GM18508 (cell line): Measurements from ENCODE around the gene THADA.
"Not testable (repeated sequence)": the region's sequence is repeated elsewhere in the genome, so short reads cannot be mapped to it uniquely, and the experiment has no call there.

Source experiments
- ATAC-seq: cut with Tn5 transposase; IDR thresholded peaks from one replicate; pipeline ENCODE4 v1.9.1; 2021; ENCODE audit warnings: moderate number of reproducible peaks; ENCODE audit not compliant: insufficient read depth, unreplicated experiment

THADA gene, protein sequence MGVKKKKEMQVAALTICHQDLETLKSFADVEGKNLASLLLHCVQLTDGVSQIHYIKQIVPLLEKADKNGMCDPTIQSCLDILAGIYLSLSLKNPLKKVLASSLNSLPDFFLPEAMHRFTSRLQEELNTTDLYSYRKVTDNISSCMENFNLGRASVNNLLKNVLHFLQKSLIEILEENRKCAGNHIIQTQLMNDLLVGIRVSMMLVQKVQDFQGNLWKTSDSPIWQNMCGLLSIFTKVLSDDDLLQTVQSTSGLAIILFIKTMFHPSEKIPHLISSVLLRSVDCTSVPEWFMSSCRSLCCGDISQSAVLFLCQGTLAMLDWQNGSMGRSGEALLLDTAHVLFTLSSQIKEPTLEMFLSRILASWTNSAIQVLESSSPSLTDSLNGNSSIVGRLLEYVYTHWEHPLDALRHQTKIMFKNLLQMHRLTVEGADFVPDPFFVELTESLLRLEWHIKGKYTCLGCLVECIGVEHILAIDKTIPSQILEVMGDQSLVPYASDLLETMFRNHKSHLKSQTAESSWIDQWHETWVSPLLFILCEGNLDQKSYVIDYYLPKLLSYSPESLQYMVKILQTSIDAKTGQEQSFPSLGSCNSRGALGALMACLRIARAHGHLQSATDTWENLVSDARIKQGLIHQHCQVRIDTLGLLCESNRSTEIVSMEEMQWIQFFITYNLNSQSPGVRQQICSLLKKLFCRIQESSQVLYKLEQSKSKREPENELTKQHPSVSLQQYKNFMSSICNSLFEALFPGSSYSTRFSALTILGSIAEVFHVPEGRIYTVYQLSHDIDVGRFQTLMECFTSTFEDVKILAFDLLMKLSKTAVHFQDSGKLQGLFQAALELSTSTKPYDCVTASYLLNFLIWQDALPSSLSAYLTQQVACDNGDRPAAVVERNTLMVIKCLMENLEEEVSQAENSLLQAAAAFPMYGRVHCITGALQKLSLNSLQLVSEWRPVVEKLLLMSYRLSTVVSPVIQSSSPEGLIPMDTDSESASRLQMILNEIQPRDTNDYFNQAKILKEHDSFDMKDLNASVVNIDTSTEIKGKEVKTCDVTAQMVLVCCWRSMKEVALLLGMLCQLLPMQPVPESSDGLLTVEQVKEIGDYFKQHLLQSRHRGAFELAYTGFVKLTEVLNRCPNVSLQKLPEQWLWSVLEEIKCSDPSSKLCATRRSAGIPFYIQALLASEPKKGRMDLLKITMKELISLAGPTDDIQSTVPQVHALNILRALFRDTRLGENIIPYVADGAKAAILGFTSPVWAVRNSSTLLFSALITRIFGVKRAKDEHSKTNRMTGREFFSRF (N-terminal part only)

DNA sequence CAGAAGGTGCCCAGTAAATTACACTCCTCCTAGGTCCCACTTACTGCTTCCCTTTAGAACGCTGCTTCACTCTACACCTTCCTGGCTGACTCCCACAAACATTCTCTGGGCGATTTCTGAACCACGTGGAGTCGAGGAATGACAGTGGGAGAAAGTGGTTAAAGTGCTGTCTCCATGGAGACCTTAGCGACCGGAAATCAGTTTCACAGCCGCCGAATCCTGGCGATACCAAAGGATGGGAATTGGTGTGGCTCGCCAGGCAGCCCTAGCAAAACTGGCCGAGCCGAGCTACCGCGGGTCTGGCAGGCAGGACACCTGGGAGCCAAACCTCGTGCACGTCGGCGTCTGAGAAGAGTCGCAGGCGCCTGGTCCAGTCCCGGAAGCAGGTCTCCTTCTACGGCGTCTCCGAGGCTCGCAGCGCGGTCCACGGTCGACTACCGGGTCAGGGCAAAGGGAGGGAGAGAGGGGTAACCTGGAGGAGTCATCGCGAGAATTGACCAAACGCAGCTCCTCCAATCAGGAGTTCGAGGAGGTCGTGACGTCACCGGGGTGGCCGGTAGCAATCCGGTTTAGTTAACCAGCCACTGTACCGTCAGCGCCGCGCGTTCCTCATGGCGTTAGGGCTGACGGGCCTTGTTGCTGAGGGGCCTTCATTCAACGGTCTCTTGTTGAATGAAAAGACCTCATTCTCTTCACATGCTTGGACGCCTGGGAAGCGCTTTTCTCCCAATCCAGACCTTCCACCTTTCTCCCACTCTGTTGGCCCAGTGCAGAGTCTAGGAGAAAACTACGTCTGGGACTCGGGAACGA is at the start of gene THADA:
Gene THADA (minus strand): TSS at position 436 of the 810 bp plus-strand sequence. CDS start 3,646 bp downstream, outside the sequence.
- ATAC-seq = peak; percentile 93

DNA sequence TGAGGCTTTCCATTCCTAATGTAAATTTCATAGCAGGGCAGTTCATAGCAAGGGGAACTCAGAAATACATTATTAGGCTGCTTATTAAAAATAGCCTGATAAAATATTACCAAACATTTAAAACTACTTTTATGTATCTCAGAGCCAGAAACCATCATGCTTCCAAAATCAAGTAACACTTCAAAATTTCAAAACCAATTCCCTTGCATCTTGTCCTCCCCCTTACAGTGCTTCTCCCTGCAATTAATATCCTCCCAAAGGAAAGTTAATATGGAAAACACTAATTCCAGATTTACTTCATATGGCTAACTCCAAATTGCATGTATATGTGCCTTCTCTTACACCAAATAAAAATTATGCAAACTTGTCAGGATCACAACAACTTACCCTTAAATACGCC is 47.8 kb upstream of the THADA start:
- ATAC-seq = no peak

DNA sequence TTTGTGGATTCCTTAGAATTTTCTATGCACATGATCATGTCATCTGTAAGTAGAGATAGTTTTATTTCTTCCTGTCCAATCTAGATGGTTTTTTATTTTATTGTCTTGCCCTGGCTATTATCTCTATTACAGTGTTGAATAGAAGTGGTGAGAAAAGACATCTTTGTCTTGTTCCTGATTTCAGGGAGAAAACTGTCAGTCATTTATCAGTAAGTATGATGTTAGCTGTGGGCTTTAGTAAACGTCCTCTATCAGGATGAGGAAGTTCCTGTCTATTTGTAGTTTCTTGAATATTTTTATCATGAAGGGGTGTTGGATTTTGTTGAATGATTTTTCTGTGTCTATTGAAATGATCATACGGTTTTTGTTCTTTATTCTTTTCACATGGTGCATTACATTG is 46.5 kb upstream of the THADA start:
- no peak for ATAC-seq

DNA sequence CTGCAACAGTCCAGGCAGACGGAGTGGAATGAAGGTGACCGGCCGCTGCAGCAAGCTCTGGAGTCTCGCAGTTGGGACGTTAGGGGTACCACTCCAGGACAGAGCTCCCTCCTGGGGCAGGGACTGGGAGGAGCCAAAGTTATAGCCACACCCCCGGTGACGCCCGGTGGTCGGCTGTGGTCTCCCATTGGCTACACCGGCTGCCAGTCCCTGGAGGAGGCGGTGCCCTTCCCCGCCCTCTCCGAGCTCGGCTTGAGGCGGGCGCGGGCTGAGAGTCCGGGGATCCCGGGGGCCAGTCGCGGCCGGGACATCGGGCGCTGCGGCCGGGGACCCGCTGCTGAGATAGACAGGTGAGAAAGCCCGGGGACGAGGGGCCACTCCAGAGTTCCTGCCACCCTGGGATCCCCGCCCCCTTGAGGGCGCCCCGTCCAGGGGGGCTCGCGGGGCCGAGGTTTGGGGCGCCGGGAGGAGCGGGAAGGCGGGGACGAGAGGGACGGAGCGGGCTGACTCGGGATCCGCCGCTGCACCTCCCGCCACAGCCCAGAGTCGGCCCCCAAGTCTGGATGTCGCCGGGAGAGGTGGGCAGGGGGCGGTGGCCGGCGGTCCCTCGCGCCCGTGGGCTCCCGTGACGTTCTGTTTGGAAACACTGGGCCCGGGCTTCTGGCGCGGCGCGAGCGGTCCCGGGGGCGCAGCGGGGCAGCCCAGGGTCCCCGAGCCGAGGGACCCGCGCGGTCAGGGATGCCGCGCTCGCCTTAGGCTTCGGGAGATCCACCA is 41.4 kb upstream of the THADA start, which contains the start of gene PLEKHH2:
Gene PLEKHH2 (plus strand): TSS at position 231 of the 774 bp plus-strand sequence. CDS start 7,414 bp downstream, outside the sequence.
- ATAC-seq = peak; percentile 90

DNA sequence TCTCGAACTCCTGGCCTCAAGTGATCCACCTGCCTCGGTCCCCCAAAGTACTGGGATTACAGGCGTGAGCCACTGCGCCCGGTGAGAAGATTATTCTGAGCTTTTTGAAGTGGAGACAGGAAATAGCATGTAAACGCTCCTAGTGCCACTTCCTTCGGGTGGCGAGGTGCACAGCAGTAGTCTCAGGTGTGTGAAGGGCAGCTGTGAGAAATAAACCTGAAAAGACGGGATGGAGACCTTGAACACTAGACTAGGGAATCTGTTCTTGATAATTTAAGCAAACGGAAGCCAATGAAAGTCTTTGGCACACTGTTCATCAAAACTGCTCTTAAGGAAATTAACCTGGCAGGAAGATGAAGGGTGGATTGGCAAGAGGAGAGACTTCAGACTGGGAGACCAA is 40.8 kb upstream of the THADA start:
- no peak for ATAC-seq

DNA sequence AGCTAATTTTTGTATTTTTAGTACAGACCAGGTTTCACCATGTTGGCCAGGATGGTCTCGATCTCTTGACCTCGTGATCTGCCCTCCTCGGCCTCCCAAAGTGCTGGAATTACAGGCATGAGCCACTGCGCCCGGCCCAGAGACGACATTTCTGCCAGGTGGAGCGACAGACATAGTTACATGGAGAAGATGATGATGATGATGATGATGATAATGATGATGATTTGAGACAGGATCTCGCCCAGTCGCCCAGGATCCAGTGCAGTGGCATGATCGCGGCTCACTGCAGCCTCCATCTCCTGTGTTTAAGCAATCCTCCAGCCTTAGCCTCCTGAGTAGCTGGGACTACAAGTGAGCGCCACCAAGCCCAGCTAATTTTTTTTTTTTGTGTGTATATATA is 40.3 kb upstream of the THADA start:
- ATAC-seq = not testable (repeated sequence)

DNA sequence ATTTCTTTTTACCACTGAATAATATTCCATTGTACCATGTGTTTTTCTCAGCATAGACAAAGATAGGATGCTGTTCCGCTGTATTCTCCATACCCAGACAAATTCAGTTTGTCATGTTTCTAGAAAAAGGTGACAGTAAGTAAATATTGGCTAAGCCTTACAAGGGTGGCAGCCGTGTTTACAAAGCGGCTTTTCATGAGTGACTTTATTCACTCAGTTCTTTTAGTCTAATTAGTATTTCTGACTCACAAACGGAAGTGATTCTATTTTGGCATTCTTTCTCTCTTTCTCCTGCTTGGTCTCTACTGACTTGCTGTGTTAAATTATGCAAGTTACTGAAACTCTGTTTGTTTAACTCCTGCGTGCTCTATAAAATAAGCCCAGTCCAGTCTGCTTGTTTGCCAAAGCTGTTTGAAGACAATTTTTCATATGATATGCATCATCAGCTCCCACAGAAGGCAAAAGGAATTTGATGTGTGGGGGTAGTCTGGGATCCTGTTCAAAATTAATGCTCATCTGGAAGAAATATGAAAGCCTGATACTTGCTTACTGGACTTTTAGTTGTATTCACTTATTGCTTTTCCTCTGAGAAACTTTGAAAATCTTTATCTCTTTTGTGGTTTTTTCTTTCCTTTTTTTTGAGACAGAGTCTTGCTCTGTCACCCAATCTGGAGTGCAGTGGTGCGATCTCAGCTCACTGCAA is 38.9 kb upstream of the THADA start:
- no peak for ATAC-seq

DNA sequence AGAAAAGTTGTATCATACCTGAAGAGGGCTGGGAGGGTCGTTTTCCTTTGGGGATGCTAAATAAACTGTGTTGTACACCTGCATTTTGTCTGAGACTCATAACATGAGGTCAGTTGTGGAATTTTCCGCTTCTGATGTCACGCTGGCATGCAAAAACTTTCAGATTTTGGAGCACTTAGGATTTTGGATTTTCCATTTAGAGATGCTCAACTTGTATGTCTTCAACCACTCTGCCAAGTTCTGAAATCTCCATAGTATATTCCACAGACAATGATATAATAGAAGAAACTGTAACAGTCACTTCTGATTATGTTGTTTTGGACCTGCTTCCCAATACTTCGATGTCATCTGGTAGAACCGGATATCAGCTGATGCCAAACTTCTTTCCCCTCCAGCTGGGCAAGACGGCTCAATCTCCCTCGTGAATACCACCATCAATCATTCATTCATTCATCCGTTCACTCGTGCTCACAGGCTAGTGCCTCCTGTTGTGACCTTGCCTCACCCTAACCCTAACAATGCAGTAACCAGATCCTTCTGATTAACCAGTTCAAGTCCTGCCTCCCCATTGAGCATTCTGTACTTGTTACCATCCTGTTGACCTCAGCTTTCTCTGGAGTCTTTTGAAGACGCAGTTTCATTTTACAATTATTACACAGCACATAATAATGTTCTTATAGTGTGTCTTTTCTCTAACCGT is 35.9 kb upstream of the THADA start:
- no peak for ATAC-seq

DNA sequence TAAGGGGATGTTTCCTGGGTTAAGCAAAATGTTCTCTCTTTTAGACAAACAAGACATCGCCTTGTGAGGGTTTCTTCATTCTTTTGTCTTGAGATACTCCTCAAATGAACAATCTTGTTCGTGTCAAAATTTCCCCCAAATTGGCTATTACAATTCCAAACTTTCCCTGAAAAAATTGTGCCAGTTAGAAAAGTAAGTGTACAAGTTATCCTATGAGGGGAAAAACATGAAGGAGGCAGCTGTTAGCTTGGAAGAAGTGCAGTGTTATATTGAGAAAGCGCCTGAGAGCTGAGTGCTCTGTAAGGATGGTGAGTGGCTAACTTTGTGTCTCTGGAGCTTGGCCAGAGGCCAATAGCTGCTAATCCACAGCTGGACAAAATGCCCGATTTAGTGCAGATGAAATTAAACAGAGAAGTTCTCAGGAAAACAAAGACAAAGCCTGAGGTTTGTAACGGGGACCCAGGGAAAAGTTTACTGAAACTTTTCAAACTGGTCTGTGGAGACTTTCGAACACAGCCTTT is 27.2 kb upstream of the THADA start:
- ATAC-seq = no peak

DNA sequence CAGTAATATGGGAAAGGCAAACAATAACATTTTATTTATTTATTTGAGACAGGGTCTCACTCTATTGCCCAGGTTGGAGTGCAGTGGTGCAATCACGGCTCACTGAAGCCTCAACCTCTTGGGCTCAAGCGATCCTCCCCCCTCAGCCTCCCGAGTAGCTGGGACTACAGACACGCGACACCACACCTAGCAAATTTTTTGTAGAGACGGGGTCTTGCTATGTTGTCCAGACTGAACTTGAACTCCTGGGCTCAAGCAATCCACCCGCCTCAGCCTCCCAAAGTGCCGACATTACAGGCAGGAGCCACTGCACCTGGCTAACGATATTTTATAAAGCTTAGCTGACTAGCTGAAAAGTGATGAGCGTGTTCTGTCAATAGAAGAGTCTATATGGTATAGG is 23.7 kb upstream of the THADA start:
- ATAC-seq = no peak

DNA sequence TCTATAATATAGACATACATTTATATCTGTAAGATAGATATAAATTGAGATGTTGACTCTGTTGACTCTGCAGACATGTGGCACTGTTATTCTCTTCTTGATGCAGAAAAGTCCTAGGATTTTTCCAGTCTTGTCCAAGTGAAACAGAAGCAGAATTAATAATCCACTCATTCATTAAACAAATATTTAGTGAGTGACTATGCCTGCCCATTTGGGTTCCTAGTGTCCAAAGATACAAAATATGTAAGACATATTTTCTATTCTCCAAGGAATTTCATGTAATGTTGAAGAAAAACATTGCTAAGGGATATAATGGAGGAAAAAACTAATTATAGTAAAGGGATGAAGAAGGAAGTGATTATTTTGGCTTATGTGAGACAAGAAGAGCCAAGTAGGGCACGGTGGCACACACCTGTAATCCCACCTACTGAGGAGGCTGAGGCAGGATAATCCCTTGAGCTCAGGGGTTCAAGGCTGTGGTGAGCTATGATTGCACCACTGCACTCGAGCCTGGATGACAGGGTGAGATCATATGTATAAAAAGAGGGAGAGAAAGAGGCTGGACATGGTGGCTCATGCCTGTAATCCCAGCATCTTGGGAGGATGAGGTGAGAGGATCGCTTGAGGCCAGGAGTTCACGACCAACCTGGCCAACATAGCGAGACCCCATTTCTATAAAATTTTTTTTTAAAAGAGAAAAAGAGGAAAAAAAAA is 21.3 kb upstream of the THADA start:
- ATAC-seq = no peak

DNA sequence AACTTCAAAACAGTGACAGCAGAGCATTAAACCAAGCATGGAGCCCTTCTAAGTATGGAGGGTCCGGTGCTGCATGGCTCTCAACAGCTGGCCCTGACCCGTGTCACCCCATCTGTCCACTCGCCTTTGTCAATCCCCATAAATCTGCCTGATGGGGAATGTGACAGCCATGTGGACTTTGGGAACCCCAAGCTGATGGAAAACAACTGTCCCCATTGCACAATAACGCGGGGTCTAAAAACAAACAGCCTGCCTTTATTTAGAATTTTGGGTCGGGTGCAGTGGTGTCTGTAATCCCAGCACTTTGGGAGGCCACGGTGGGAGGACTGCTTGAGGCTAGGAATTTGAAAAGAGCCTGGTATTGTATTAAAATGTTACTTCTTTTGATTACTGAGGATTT is 17.1 kb upstream of the THADA start:
- no peak for ATAC-seq

DNA sequence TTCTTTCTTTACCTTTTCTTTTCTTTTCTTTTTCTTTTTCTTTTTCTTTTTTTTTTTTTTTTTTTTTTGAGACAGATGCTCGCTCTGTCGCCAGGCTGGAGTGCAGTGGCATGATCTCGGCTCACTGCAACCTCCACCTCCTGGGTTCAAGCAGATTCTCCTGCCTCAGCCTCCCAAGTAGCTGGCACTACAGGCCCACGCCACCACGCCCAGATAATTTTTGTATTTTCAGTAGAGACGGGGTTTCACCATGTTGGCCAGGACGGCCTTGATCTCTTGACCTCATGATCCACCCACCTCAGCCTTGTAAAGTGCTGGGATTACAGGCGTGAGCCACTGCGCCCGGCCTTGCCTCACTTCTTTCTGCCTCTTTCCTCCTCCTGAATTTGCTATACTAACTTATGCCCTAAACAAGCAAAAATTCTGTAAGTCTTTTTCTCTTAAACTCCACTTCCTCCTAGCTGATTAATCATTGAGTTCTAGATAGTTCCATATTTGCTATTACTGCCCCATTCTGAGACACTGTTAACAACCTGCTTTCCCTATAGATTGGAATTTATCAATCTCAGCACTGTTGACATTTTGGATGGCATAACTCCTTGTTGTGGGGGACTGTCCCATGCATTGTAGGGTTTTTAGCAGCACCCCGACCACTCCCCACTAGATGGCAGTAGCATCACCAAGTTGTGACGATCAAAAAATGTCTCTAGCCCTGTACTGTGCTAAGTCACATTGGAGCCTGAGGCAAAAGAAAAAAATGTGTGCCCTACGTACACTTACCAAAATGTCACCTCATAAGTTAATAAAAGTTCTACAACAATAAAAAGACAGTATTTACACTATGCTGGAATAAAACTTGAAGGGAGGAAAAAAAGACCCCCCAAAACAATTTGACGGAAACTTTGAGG is 16.4 kb upstream of the THADA start:
- ATAC-seq = peak; percentile 68

DNA sequence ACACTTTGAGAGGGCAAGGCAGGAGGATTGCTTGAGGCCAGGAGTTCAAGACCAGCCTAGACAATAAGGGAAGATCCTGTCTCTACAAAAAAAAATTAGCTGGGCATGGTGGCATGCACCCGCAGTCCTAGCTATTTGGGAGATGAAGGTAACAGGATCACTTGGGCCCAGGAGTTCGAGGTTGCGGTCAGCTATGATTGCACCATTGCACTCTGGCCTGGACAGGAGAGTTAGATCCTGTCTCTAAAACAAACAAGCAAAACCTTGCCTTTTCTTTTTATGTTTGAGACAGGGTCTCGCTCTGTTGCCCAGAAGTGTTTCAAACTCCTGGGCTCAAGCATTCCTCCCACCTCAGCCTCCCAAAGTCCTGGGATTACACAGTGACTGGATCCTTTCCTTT is 14.5 kb upstream of the THADA start:
- no peak for ATAC-seq

DNA sequence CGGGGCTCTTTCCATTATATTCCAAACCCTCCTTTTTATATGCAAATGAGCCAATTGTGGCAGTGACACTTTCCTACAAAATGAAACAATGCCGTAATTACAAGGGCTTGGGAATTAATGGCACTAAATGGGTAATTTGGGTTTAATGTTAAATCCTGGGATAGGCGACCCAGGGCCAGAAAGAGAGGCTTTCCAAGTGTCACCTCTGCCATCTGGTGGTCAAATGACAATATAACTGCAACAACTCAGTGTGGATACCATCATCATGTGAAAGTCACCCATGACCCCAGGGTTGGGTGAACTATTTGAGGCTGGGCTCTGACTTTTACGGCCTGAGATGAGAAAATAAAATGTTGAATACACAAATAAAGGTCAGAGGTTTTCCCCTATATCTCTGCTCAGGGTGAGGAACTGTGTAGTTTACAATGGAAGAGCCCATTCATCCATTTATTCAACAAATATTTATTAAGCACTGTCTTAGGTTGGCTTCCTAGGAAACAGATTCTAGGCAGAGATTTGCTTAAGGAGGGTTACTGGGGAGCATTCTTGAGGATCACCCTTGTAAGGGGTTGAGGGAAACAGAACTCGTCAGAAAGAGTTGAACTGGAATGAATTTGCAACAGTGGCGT is 13.6 kb upstream of the THADA start:
- no peak for ATAC-seq
